Panc1 (cell line): ENCODE data around the gene WDR11.

Experiments
- POLR2AphosphoS5 ChIP-seq: IDR thresholded peaks from 2 replicates; pipeline ENCODE4 v1.6.1; 2012; ENCODE audit warnings: mild to moderate bottlenecking, low read depth, low read length, moderate library complexity
- SIN3A ChIP-seq: IDR thresholded peaks from 2 replicates; pipeline ENCODE4 v1.6.1; 2012; ENCODE audit warnings: low read depth, mild to moderate bottlenecking, low read length, moderate library complexity, borderline replicate concordance; ENCODE audit not compliant: insufficient read depth
- TF ChIP-seq, protein P1 (sequence below): fragments of 450-650 bp; IDR thresholded peaks from 2 replicates; pipeline ENCODE4 v1.5.1; 2017; ENCODE audit warnings: mild to moderate bottlenecking

DNA sequence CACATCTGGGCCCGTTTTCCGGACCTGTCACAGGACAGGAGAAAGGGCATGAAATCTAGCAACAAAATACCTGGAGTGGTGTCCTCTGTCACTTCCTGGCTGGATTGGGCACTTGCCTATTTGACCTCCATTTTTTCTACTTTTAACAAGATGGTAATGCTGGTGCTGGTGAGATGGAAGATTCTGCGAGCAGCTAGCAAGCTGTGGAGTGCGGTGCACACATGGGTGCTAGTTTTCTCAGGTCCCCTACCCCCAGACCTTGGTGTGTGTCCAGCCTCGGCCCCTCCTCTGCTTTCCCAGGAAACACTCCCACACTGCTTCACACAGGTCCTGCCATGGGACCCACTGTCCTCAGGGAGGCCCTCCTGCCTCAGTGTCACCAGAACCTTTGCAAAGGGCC lies 87.7 kb downstream of the WDR11 start:
- TF ChIP-seq, protein P1, sequence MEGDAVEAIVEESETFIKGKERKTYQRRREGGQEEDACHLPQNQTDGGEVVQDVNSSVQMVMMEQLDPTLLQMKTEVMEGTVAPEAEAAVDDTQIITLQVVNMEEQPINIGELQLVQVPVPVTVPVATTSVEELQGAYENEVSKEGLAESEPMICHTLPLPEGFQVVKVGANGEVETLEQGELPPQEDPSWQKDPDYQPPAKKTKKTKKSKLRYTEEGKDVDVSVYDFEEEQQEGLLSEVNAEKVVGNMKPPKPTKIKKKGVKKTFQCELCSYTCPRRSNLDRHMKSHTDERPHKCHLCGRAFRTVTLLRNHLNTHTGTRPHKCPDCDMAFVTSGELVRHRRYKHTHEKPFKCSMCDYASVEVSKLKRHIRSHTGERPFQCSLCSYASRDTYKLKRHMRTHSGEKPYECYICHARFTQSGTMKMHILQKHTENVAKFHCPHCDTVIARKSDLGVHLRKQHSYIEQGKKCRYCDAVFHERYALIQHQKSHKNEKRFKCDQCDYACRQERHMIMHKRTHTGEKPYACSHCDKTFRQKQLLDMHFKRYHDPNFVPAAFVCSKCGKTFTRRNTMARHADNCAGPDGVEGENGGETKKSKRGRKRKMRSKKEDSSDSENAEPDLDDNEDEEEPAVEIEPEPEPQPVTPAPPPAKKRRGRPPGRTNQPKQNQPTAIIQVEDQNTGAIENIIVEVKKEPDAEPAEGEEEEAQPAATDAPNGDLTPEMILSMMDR = no peak
- TF ChIP-seq SIN3A = no peak
- no peak for TF ChIP-seq POLR2AphosphoS5
